ENCODE measurements around the gene TFAP2A. TPM values are rescaled to one million over a fixed set of nuclear protein-coding genes. Genes with fewer than 3 reads are reported as not detected.

TFAP2A gene
- under 1 TPM; 0.23 to 0.63 TPM for total RNA-seq
- polyA plus RNA-seq = under 1 TPM in 1 of 2 donors, not detected in 1; 0.38 TPM
- long read RNA-seq, donor 1 = 0 reads
- long read RNA-seq, donor 2 = 0 reads

DNA sequence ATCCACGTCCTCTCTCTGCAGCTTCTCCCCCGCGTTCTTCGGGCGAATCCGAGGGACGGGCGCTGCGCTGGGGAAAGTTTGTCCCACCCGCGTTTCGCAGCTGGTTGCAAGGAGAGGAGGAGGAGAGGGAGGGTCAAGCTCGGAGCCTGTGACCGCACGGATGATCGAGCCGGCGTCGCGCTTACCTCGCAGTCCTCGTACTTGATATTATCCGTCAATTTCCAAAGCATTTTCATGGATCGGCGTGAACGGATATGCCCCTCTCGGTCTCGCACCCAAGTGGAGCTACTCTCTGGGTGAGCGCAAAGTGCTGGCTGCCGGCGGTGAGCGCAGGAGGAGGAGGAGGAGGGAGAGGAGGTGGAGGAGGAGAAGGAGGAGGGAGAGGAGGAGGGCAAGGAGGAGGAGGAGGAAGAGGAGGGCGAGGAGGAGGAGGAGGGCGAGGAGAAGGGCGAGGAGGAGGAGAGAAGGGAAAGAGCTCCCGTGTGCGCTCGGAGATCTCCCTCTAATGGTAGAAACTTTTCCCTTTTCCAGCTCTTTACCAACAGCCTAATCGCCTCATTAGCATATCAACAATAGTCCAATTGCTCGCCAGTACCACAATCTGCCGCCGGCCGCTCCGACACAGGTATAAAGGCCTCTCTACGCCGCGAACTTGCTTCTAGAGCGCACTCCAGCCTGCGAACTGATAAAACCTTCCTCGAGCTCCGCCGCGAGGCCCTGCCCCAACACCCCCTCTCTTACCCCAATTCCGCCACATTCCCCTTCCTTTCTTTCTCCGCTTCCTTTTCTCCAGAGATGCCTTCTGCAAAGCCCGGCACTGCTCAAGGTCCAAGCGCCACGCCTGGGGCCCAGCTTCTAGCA, at the start of gene TFAP2A:
Gene TFAP2A, minus strand, starts transcription at position 319 of the 861 bp plus-strand sequence. Its CDS starts 83 bp downstream, at position 236.
- DNase-seq (no peak), ATAC-seq (ENCODE audit: low FRiP score) (no peak)
- WGBS, 2 donors = 4 to 6% methylated on average over 57 to 58 of the region's 58 CpGs
- Histone ChIP-seq H3K4me1 (ENCODE audit: control insufficient read depth in 1 of 2, insufficient read depth in 2 of 2, low read length in 2 of 2) (no peaks in the 10 kb centered on the region), H3K9me3 (ENCODE audit: control insufficient read depth, low read length) (no peaks in the 10 kb centered on the region), H3K27ac (ENCODE audit: low read depth in 1 of 2, low read length in 2 of 2) (no peak within 1 kb of the TSS), H3K27me3 (ENCODE audit: control insufficient read depth in 1 of 2, insufficient read depth in 2 of 2, low read length in 1 of 2) (no peaks in the 10 kb centered on the region), H3K4me3 (ENCODE audit: low read length in 2 of 2) (no peak within 1 kb of the TSS), H3K36me3 (ENCODE audit: control insufficient read depth in 1 of 2, insufficient read depth in 2 of 2, low read length in 1 of 2) (no peaks in the 10 kb centered on the region)
- intact Hi-C loops (cut with DNase I) = no loop called here

GRCh38 chr6:10463491-10464481, 48.9 kb upstream of the TFAP2A start:
- DNase-seq (no peak), ATAC-seq (ENCODE audit: low FRiP score) (no peak)
- intact Hi-C loops (cut with DNase I) = no loop called here

DNA sequence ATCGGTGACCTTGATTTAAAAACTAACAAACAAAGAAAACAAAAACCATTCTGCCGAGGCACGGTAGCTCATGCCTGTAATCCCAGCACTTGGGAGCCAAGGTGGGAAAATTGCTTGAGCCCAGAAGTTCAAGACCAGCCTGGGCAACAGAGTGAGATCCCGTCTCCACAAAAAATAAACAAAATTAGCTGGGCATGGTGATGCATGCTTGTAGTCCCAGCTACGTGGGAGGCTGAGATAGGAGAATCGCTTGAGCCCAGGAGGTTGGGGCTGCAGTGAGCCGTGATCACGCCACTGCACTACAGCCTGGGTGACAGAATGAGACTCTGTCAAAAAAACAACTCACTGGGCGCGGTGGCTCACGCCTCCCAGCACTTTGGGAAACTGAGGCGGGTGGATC, 48.2 kb upstream of the TFAP2A start:
- no peaks in the 10 kb centered on the region for H3K9me3 ChIP-seq (ENCODE audit: control insufficient read depth, low read length)
- DNase-seq (no peak), ATAC-seq (ENCODE audit: low FRiP score) (no peak)
- 78 to 82% methylated on average over 12 of the region's 12 CpGs for WGBS, 2 donors
- no peak overlapping the region for H3K4me3 ChIP-seq (ENCODE audit: low read length in 2 of 2)
- H3K36me3 ChIP-seq (ENCODE audit: control insufficient read depth in 1 of 2, insufficient read depth in 2 of 2, low read length in 1 of 2) = no peaks in the 10 kb centered on the region
- intact Hi-C loops (cut with DNase I) = no loop called here
- no peaks in the 10 kb centered on the region for H3K4me1 ChIP-seq (ENCODE audit: control insufficient read depth in 1 of 2, insufficient read depth in 2 of 2, low read length in 2 of 2)
- H3K27ac ChIP-seq (ENCODE audit: low read depth in 1 of 2, low read length in 2 of 2) = no peak overlapping the region
- peaks cover 0 to 5% of the 10 kb centered on the region in 2 donors for H3K27me3 ChIP-seq (ENCODE audit: control insufficient read depth in 1 of 2, insufficient read depth in 2 of 2, low read length in 1 of 2)

More at GRCh38 chr6:10463491-10464481, 48.9 kb upstream of the TFAP2A start:
- Histone ChIP-seq H3K27ac (ENCODE audit: low read depth in 1 of 2, low read length in 2 of 2) (no peak overlapping the region), H3K9me3 (ENCODE audit: control insufficient read depth, low read length) (no peaks in the 10 kb centered on the region), H3K27me3 (ENCODE audit: control insufficient read depth in 1 of 2, insufficient read depth in 2 of 2, low read length in 1 of 2) (peaks cover 0 to 5% of the 10 kb centered on the region in 2 donors), H3K4me1 (ENCODE audit: control insufficient read depth in 1 of 2, insufficient read depth in 2 of 2, low read length in 2 of 2) (no peaks in the 10 kb centered on the region), H3K36me3 (ENCODE audit: control insufficient read depth in 1 of 2, insufficient read depth in 2 of 2, low read length in 1 of 2) (no peaks in the 10 kb centered on the region), H3K4me3 (ENCODE audit: low read length in 2 of 2) (no peak overlapping the region)
- 52 to 59% methylated on average over 16 of the region's 16 CpGs for WGBS, 2 donors

DNA sequence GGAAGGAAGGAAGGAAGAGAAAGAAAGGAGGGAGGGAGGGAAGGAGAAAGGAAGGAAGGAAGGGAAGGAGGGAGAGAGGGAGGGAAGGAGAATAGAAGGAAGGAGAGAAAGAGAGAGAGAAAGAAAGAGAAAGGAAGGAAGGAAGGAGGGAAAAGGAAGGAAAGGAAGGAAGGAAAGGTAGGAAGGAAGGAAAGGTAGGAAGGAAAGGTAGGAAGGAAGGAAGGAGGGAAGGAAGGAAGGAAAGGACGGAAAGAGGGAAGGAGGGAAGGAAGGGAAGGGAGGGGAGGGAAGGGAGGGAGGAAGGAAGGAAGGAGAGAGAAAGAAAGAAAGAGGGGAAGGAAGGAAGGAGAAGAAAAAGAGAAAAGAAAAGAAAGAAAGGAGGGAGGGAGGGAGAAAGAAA, 47.0 kb upstream of the TFAP2A start:
- no peaks in the 10 kb centered on the region for H3K27me3 ChIP-seq (ENCODE audit: control insufficient read depth in 1 of 2, insufficient read depth in 2 of 2, low read length in 1 of 2)
- 72 to 81% methylated on average over 1 of the region's 1 CpG for WGBS, 2 donors
- H3K4me1 ChIP-seq (ENCODE audit: control insufficient read depth in 1 of 2, insufficient read depth in 2 of 2, low read length in 2 of 2) = no peaks in the 10 kb centered on the region
- H3K9me3 ChIP-seq (ENCODE audit: control insufficient read depth, low read length) = no peaks in the 10 kb centered on the region
- H3K4me3 ChIP-seq (ENCODE audit: low read length in 2 of 2) = no peak overlapping the region
- ATAC-seq (ENCODE audit: low FRiP score) = no peak
- no peak for DNase-seq
- intact Hi-C loops (cut with DNase I) = no loop called here
- no peak overlapping the region for H3K27ac ChIP-seq (ENCODE audit: low read depth in 1 of 2, low read length in 2 of 2)
- no peaks in the 10 kb centered on the region for H3K36me3 ChIP-seq (ENCODE audit: control insufficient read depth in 1 of 2, insufficient read depth in 2 of 2, low read length in 1 of 2)

- Histone ChIP-seq H3K27ac (ENCODE audit: low read depth in 1 of 2, low read length in 2 of 2) (no peak overlapping the region), H3K4me1 (ENCODE audit: control insufficient read depth in 1 of 2, insufficient read depth in 2 of 2, low read length in 2 of 2) (no peaks in the 10 kb centered on the region), H3K9me3 (ENCODE audit: control insufficient read depth, low read length) (no peaks in the 10 kb centered on the region), H3K4me3 (ENCODE audit: low read length in 2 of 2) (no peak overlapping the region), H3K36me3 (ENCODE audit: control insufficient read depth in 1 of 2, insufficient read depth in 2 of 2, low read length in 1 of 2) (no peaks in the 10 kb centered on the region), H3K27me3 (ENCODE audit: control insufficient read depth in 1 of 2, insufficient read depth in 2 of 2, low read length in 1 of 2) (no peaks in the 10 kb centered on the region)
- intact Hi-C loops (cut with DNase I) = no loop called here
- no peak for ATAC-seq (ENCODE audit: low FRiP score)
- 55% methylated on average over 5 of the region's 5 CpGs for WGBS, 2 donors
- no peak for DNase-seq
Observed at GRCh38 chr6:10460096-10460495, 45.2 kb upstream of the TFAP2A start.

GRCh38 chr6:10458287-10458686, 43.4 kb upstream of the TFAP2A start:
- Histone ChIP-seq H3K4me3 (ENCODE audit: low read length in 2 of 2) (no peak overlapping the region), H3K27me3 (ENCODE audit: control insufficient read depth in 1 of 2, insufficient read depth in 2 of 2, low read length in 1 of 2) (no peaks in the 10 kb centered on the region), H3K36me3 (ENCODE audit: control insufficient read depth in 1 of 2, insufficient read depth in 2 of 2, low read length in 1 of 2) (no peaks in the 10 kb centered on the region), H3K9me3 (ENCODE audit: control insufficient read depth, low read length) (no peaks in the 10 kb centered on the region), H3K4me1 (ENCODE audit: control insufficient read depth in 1 of 2, insufficient read depth in 2 of 2, low read length in 2 of 2) (no peaks in the 10 kb centered on the region), H3K27ac (ENCODE audit: low read depth in 1 of 2, low read length in 2 of 2) (no peak overlapping the region)
- intact Hi-C loops (cut with DNase I) = no loop called here
- no peak for ATAC-seq (ENCODE audit: low FRiP score)
- 13 to 42% methylated on average over 1 of the region's 1 CpG for WGBS, 2 donors
- no peak for DNase-seq

- no peaks in the 10 kb centered on the region for H3K9me3 ChIP-seq (ENCODE audit: control insufficient read depth, low read length)
- H3K36me3 ChIP-seq (ENCODE audit: control insufficient read depth in 1 of 2, insufficient read depth in 2 of 2, low read length in 1 of 2) = no peaks in the 10 kb centered on the region
- H3K27me3 ChIP-seq (ENCODE audit: control insufficient read depth in 1 of 2, insufficient read depth in 2 of 2, low read length in 1 of 2) = no peaks in the 10 kb centered on the region
- no peak overlapping the region for H3K27ac ChIP-seq (ENCODE audit: low read depth in 1 of 2, low read length in 2 of 2)
- no peak for DNase-seq
- intact Hi-C loops (cut with DNase I) = no loop called here
- H3K4me1 ChIP-seq (ENCODE audit: control insufficient read depth in 1 of 2, insufficient read depth in 2 of 2, low read length in 2 of 2) = peaks cover 0 to 6% of the 10 kb centered on the region in 2 donors
- ATAC-seq (ENCODE audit: low FRiP score) = no peak
- H3K4me3 ChIP-seq (ENCODE audit: low read length in 2 of 2) = no peak overlapping the region
Observed at GRCh38 chr6:10453596-10453995, 38.7 kb upstream of the TFAP2A start.

GRCh38 chr6:10451828-10452509, 37.1 kb upstream of the TFAP2A start:
- WGBS, 2 donors = 11 to 15% methylated on average over 11 of the region's 11 CpGs
- Histone ChIP-seq H3K27ac (ENCODE audit: low read depth in 1 of 2, low read length in 2 of 2) (peak overlapping the region in 1 of 2 donors; percentile 71), H3K4me3 (ENCODE audit: low read length in 2 of 2) (no peak overlapping the region), H3K36me3 (ENCODE audit: control insufficient read depth in 1 of 2, insufficient read depth in 2 of 2, low read length in 1 of 2) (no peaks in the 10 kb centered on the region), H3K4me1 (ENCODE audit: control insufficient read depth in 1 of 2, insufficient read depth in 2 of 2, low read length in 2 of 2) (peaks cover 0 to 6% of the 10 kb centered on the region in 2 donors), H3K9me3 (ENCODE audit: control insufficient read depth, low read length) (no peaks in the 10 kb centered on the region), H3K27me3 (ENCODE audit: control insufficient read depth in 1 of 2, insufficient read depth in 2 of 2, low read length in 1 of 2) (no peaks in the 10 kb centered on the region)
- DNase-seq (peak; percentile 82 to 84), ATAC-seq (ENCODE audit: low FRiP score) (no peak)
- intact Hi-C loops (cut with DNase I) = no loop called here
